ENCODE data around the gene SMAD6. TPM values are rescaled to one million over a fixed set of nuclear protein-coding genes. Genes with fewer than 3 reads are reported as not detected.
A peak's percentile ranks its signal among the peaks of the same experiment; 100 is the strongest.

The SMAD6 gene
- total RNA-seq, 1 donor from 2014 or later: 2.7 TPM

DNA sequence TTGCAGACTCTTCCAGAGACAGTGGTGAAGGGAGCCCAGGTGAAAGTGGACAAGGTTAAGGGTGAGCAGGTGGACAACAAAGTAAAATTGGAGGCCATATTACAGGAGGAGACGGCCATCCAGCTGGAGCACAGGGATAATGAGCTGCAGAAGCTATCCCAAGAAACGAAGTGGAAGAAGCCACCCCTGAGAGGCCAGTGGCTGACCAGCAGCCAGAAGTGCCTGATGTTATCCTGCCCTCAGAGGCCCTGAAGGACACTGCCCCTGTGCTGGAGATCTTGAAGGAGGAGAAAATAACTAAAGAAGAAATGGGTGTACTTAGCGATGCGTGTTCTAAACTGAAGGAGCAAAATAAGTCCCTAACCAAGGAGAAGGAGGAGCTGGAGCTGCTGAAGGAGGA, 107.6 kb downstream of the SMAD6 start:
- no peak overlapping the region for H3K4me3 ChIP-seq (ENCODE audit: insufficient read depth, low read depth, low read length)
- FAIRE-seq: no peak
- Mint-ChIP-seq H3K9me3 (ENCODE audit: unreplicated experiment) (peaks cover 11% of the 10 kb centered on the region), H3K4me1 (ENCODE audit: low read depth, unreplicated experiment) (no peaks in the 10 kb centered on the region), H3K4me3 (ENCODE audit: unreplicated experiment) (no peak overlapping the region), H3K27me3 (ENCODE audit: low read depth, unreplicated experiment) (peaks cover 2% of the 10 kb centered on the region), H3K27ac (ENCODE audit: unreplicated experiment) (no peak overlapping the region), H3K36me3 (ENCODE audit: low read depth, unreplicated experiment) (no peaks in the 10 kb centered on the region)
- no peaks in the 10 kb centered on the region for H3K36me3 ChIP-seq (ENCODE audit: insufficient read depth, low read length)
- H3K27me3 ChIP-seq (ENCODE audit: insufficient read depth, low read length): no peaks in the 10 kb centered on the region
- no peaks in the 10 kb centered on the region for H4K20me1 ChIP-seq (ENCODE audit: insufficient read depth, low read length)
- TF ChIP-seq EZH2 (IDR thresholded peaks at IDR 0.05; ENCODE audit: insufficient read depth, low read length): no peak
- TF ChIP-seq, protein P1, sequence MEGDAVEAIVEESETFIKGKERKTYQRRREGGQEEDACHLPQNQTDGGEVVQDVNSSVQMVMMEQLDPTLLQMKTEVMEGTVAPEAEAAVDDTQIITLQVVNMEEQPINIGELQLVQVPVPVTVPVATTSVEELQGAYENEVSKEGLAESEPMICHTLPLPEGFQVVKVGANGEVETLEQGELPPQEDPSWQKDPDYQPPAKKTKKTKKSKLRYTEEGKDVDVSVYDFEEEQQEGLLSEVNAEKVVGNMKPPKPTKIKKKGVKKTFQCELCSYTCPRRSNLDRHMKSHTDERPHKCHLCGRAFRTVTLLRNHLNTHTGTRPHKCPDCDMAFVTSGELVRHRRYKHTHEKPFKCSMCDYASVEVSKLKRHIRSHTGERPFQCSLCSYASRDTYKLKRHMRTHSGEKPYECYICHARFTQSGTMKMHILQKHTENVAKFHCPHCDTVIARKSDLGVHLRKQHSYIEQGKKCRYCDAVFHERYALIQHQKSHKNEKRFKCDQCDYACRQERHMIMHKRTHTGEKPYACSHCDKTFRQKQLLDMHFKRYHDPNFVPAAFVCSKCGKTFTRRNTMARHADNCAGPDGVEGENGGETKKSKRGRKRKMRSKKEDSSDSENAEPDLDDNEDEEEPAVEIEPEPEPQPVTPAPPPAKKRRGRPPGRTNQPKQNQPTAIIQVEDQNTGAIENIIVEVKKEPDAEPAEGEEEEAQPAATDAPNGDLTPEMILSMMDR (IDR thresholded peaks at IDR 0.05; ENCODE audit: insufficient read depth, low read depth, low read length): no peak
- H3K9ac ChIP-seq (ENCODE audit: low read length): no peak overlapping the region
- H3K9me3 ChIP-seq (ENCODE audit: insufficient read depth, low read depth, low read length): no peaks in the 10 kb centered on the region
- DNase-seq (ENCODE audit: low read depth): no peak
- H3K27ac ChIP-seq (ENCODE audit: low read depth, low read length): no peak overlapping the region
- H3K4me2 ChIP-seq (ENCODE audit: low read length): no peak overlapping the region
- no peaks in the 10 kb centered on the region for H3K4me1 ChIP-seq (ENCODE audit: insufficient read depth, low read length)
- no peak overlapping the region for H2AFZ ChIP-seq (ENCODE audit: low read depth, low read length)
- no peaks in the 10 kb centered on the region for H3K79me2 ChIP-seq (ENCODE audit: insufficient read depth, low read length)

DNA sequence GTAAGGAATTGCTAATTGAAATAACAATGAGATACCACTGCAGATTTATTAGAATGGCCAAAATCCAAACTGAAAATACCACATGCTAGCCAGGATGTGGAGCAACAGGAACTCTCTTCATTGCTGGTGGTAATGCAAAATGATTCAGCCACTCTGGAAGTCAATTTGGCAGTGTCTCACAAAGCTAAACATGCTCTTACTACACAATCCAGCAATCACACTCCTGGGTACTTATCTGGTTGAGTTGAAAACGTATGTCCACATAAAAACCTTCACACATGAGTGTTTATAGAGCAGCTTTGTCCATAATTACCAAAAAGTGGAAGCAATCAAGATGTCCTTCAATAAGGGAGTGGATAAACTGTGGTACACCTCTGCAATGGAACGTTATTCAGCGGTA, 113.3 kb downstream of the SMAD6 start:
- Histone ChIP-seq H3K27ac (ENCODE audit: low read depth, low read length) (no peak overlapping the region), H3K4me3 (ENCODE audit: insufficient read depth, low read depth, low read length) (no peak overlapping the region), H3K4me2 (ENCODE audit: low read length) (peak overlapping the region; percentile 28), H2AFZ (ENCODE audit: low read depth, low read length) (no peak overlapping the region), H3K27me3 (ENCODE audit: insufficient read depth, low read length) (no peaks in the 10 kb centered on the region), H4K20me1 (ENCODE audit: insufficient read depth, low read length) (no peaks in the 10 kb centered on the region), H3K36me3 (ENCODE audit: insufficient read depth, low read length) (no peaks in the 10 kb centered on the region), H3K9ac (ENCODE audit: low read length) (no peak overlapping the region), H3K79me2 (ENCODE audit: insufficient read depth, low read length) (no peaks in the 10 kb centered on the region), H3K9me3 (ENCODE audit: insufficient read depth, low read depth, low read length) (no peaks in the 10 kb centered on the region), H3K4me1 (ENCODE audit: insufficient read depth, low read length) (peaks cover 7% of the 10 kb centered on the region)
- no peak for TF ChIP-seq EZH2 (IDR thresholded peaks at IDR 0.05; ENCODE audit: insufficient read depth, low read length)
- Mint-ChIP-seq H3K4me1 (ENCODE audit: low read depth, unreplicated experiment) (no peaks in the 10 kb centered on the region), H3K9me3 (ENCODE audit: unreplicated experiment) (peaks cover 11% of the 10 kb centered on the region), H3K36me3 (ENCODE audit: low read depth, unreplicated experiment) (no peaks in the 10 kb centered on the region), H3K4me3 (ENCODE audit: unreplicated experiment) (no peak overlapping the region), H3K27me3 (ENCODE audit: low read depth, unreplicated experiment) (peaks cover 3% of the 10 kb centered on the region), H3K27ac (ENCODE audit: unreplicated experiment) (no peak overlapping the region)
- peak; percentile 95 for DNase-seq (ENCODE audit: low read depth)
- FAIRE-seq: peak; percentile 84

DNA sequence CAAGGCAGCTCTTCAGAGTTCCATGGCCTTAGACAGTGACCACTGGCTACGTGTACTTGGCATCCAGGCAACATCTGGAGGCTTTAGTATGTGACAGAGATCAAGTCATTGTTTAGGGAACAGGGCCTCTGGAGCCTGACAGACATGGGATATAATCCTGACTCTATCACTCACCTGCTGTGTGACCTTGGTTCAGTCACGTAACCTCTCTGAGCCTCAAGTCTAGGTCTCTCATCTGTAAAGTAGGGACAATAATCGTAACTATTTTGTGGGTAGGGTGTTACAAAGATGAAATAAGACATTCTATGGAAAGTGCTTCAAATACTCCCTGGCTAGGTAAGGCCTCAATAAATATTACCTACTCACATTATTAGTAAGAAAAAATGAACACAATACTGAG, 114.2 kb downstream of the SMAD6 start:
- no peaks in the 10 kb centered on the region for H3K36me3 ChIP-seq (ENCODE audit: insufficient read depth, low read length)
- no peak overlapping the region for H3K4me3 Mint-ChIP-seq (ENCODE audit: unreplicated experiment)
- no peak overlapping the region for H3K9ac ChIP-seq (ENCODE audit: low read length)
- peaks cover 5% of the 10 kb centered on the region for H3K27me3 Mint-ChIP-seq (ENCODE audit: low read depth, unreplicated experiment)
- peaks cover 7% of the 10 kb centered on the region for H3K4me1 ChIP-seq (ENCODE audit: insufficient read depth, low read length)
- H3K4me3 ChIP-seq (ENCODE audit: insufficient read depth, low read depth, low read length): no peak overlapping the region
- H3K27ac ChIP-seq (ENCODE audit: low read depth, low read length): no peak overlapping the region
- DNase-seq (ENCODE audit: low read depth) (no peak), FAIRE-seq (peak; percentile 34)
- H3K4me2 ChIP-seq (ENCODE audit: low read length): no peak overlapping the region
- no peak overlapping the region for H3K27ac Mint-ChIP-seq (ENCODE audit: unreplicated experiment)
- H3K36me3 Mint-ChIP-seq (ENCODE audit: low read depth, unreplicated experiment): no peaks in the 10 kb centered on the region
- H3K4me1 Mint-ChIP-seq (ENCODE audit: low read depth, unreplicated experiment): no peaks in the 10 kb centered on the region
- H4K20me1 ChIP-seq (ENCODE audit: insufficient read depth, low read length): no peaks in the 10 kb centered on the region
- no peak overlapping the region for H2AFZ ChIP-seq (ENCODE audit: low read depth, low read length)
- TF ChIP-seq, protein P1 (IDR thresholded peaks at IDR 0.05; ENCODE audit: insufficient read depth, low read depth, low read length): no peak
- no peak for TF ChIP-seq EZH2 (IDR thresholded peaks at IDR 0.05; ENCODE audit: insufficient read depth, low read length)
- H3K9me3 Mint-ChIP-seq (ENCODE audit: unreplicated experiment): peaks cover 11% of the 10 kb centered on the region
- H3K27me3 ChIP-seq (ENCODE audit: insufficient read depth, low read length): no peaks in the 10 kb centered on the region
- no peaks in the 10 kb centered on the region for H3K9me3 ChIP-seq (ENCODE audit: insufficient read depth, low read depth, low read length)
- no peaks in the 10 kb centered on the region for H3K79me2 ChIP-seq (ENCODE audit: insufficient read depth, low read length)

Measured in astrocyte (in vitro differentiated cells and primary cell).